ENCODE data around the gene PRRT1B. TPM values are rescaled to one million over a fixed set of nuclear protein-coding genes. Genes with fewer than 3 reads are reported as not detected.

PRRT1B gene
- total RNA-seq, 2 experiments from 2014 or later: not detected

- no peaks in the 10 kb centered on the region for H3K36me3 Mint-ChIP-seq
- no peak for DNase-seq
- H3K4me1 Mint-ChIP-seq: peaks cover 3% of the 10 kb centered on the region
- H3K27ac Mint-ChIP-seq: no peak overlapping the region
- H3K4me3 Mint-ChIP-seq: peak overlapping the region; percentile 29
- peaks cover 45% of the 10 kb centered on the region for H3K27me3 Mint-ChIP-seq
- no peaks in the 10 kb centered on the region for H3K9me3 Mint-ChIP-seq
These were observed 9.6 kb downstream of the PRRT1B start for GRCh38 chr9:131554843-131555351.

GRCh38 chr9:131555841-131556673, 10.7 kb downstream of the PRRT1B start:
- Mint-ChIP-seq H3K4me1 (peaks cover 3% of the 10 kb centered on the region), H3K27ac (no peak overlapping the region), H3K27me3 (peaks cover 37% of the 10 kb centered on the region), H3K4me3 (no peak overlapping the region), H3K36me3 (no peaks in the 10 kb centered on the region), H3K9me3 (no peaks in the 10 kb centered on the region)
- DNase-seq: no peak

- peaks cover 4% of the 10 kb centered on the region for H3K36me3 Mint-ChIP-seq
- DNase-seq: no peak
- H3K27ac Mint-ChIP-seq: no peak overlapping the region
- no peak overlapping the region for H3K4me3 Mint-ChIP-seq
- peaks cover 3% of the 10 kb centered on the region for H3K4me1 Mint-ChIP-seq
- peaks cover 32% of the 10 kb centered on the region for H3K27me3 Mint-ChIP-seq
- no peaks in the 10 kb centered on the region for H3K9me3 Mint-ChIP-seq
These were observed 12.7 kb downstream of the PRRT1B start for GRCh38 chr9:131557855-131558548.

GRCh38 chr9:131559421-131560000, 14.2 kb downstream of the PRRT1B start:
- H3K9me3 Mint-ChIP-seq: no peaks in the 10 kb centered on the region
- H3K27me3 Mint-ChIP-seq: peaks cover 21% of the 10 kb centered on the region
- no peak overlapping the region for H3K27ac Mint-ChIP-seq
- DNase-seq: no peak
- peaks cover 3% of the 10 kb centered on the region for H3K4me1 Mint-ChIP-seq
- peaks cover 4% of the 10 kb centered on the region for H3K36me3 Mint-ChIP-seq
- H3K4me3 Mint-ChIP-seq: no peak overlapping the region

GRCh38 chr9:131562032-131562959, 17.0 kb downstream of the PRRT1B start:
- Mint-ChIP-seq H3K27ac (no peak overlapping the region), H3K9me3 (no peaks in the 10 kb centered on the region), H3K4me3 (no peak overlapping the region), H3K27me3 (no peaks in the 10 kb centered on the region), H3K36me3 (peaks cover 4% of the 10 kb centered on the region), H3K4me1 (no peaks in the 10 kb centered on the region)
- DNase-seq: no peak

- H3K4me1 Mint-ChIP-seq: no peaks in the 10 kb centered on the region
- no peak for DNase-seq
- H3K4me3 Mint-ChIP-seq: no peak overlapping the region
- no peaks in the 10 kb centered on the region for H3K27me3 Mint-ChIP-seq
- peaks cover 12% of the 10 kb centered on the region for H3K36me3 Mint-ChIP-seq
- no peak overlapping the region for H3K27ac Mint-ChIP-seq
- H3K9me3 Mint-ChIP-seq: no peaks in the 10 kb centered on the region
These were observed 20.0 kb downstream of the PRRT1B start for GRCh38 chr9:131565369-131565768.

- Mint-ChIP-seq H3K27ac (no peak overlapping the region), H3K4me1 (no peaks in the 10 kb centered on the region), H3K4me3 (no peak overlapping the region)
These were observed 20.8 kb downstream of the PRRT1B start for GRCh38 chr9:131566158-131566557.

GRCh38 chr9:131567910-131568309, 22.6 kb downstream of the PRRT1B start:
- Mint-ChIP-seq H3K9me3 (no peaks in the 10 kb centered on the region), H3K36me3 (peaks cover 11% of the 10 kb centered on the region), H3K27ac (no peak overlapping the region), H3K4me1 (no peaks in the 10 kb centered on the region), H3K4me3 (no peak overlapping the region), H3K27me3 (no peaks in the 10 kb centered on the region)
- DNase-seq: no peak

More at GRCh38 chr9:131566158-131566557, 20.8 kb downstream of the PRRT1B start:
- no peaks in the 10 kb centered on the region for H3K27me3 Mint-ChIP-seq
- H3K9me3 Mint-ChIP-seq: no peaks in the 10 kb centered on the region
- H3K36me3 Mint-ChIP-seq: peaks cover 12% of the 10 kb centered on the region
- DNase-seq: no peak

GRCh38 chr9:131574730-131575640, 29.7 kb downstream of the PRRT1B start:
- Mint-ChIP-seq H3K4me3 (no peak overlapping the region), H3K9me3 (no peaks in the 10 kb centered on the region), H3K4me1 (peaks cover 21% of the 10 kb centered on the region), H3K27me3 (no peaks in the 10 kb centered on the region), H3K27ac (no peak overlapping the region), H3K36me3 (peaks cover 14% of the 10 kb centered on the region)
- no peak for DNase-seq

- no peaks in the 10 kb centered on the region for H3K9me3 Mint-ChIP-seq
- H3K4me1 Mint-ChIP-seq: peaks cover 21% of the 10 kb centered on the region
- DNase-seq: no peak
- no peak overlapping the region for H3K27ac Mint-ChIP-seq
- H3K27me3 Mint-ChIP-seq: no peaks in the 10 kb centered on the region
- no peak overlapping the region for H3K4me3 Mint-ChIP-seq
- H3K36me3 Mint-ChIP-seq: peaks cover 16% of the 10 kb centered on the region
These were observed 30.9 kb downstream of the PRRT1B start for GRCh38 chr9:131575946-131576853.

GRCh38 chr9:131577005-131578000, 32.0 kb downstream of the PRRT1B start:
- Mint-ChIP-seq H3K36me3 (peaks cover 14% of the 10 kb centered on the region), H3K4me3 (no peak overlapping the region), H3K27me3 (no peaks in the 10 kb centered on the region), H3K9me3 (no peaks in the 10 kb centered on the region), H3K27ac (peak overlapping the region; percentile 95), H3K4me1 (peaks cover 21% of the 10 kb centered on the region)
- DNase-seq: no peak

- DNase-seq: no peak
- H3K4me1 Mint-ChIP-seq: peaks cover 21% of the 10 kb centered on the region
- peak overlapping the region; percentile 95 for H3K27ac Mint-ChIP-seq
- H3K27me3 Mint-ChIP-seq: no peaks in the 10 kb centered on the region
- H3K4me3 Mint-ChIP-seq: peak overlapping the region; percentile 71
- peaks cover 13% of the 10 kb centered on the region for H3K36me3 Mint-ChIP-seq
- no peaks in the 10 kb centered on the region for H3K9me3 Mint-ChIP-seq
These were observed 32.7 kb downstream of the PRRT1B start for GRCh38 chr9:131578021-131578420.

Data from activated naive CD8-positive, alpha-beta T cell treated with anti-CD3 and anti-CD28 coated beads for 36 hours (primary cell).